HG03565 (cell line): ENCODE data around the gene DTNBP1.

Experiments used
- ATAC-seq: cut with Tn5 transposase; IDR thresholded peaks from one replicate; pipeline ENCODE4 v1.9.1; 2021; ENCODE audit warnings: mild to moderate bottlenecking, moderate library complexity; ENCODE audit not compliant: unreplicated experiment

DTNBP1 gene

GRCh38 chr6:15517600-15517999 is 145.2 kb downstream of the DTNBP1 start:
- no peak for ATAC-seq

DNA sequence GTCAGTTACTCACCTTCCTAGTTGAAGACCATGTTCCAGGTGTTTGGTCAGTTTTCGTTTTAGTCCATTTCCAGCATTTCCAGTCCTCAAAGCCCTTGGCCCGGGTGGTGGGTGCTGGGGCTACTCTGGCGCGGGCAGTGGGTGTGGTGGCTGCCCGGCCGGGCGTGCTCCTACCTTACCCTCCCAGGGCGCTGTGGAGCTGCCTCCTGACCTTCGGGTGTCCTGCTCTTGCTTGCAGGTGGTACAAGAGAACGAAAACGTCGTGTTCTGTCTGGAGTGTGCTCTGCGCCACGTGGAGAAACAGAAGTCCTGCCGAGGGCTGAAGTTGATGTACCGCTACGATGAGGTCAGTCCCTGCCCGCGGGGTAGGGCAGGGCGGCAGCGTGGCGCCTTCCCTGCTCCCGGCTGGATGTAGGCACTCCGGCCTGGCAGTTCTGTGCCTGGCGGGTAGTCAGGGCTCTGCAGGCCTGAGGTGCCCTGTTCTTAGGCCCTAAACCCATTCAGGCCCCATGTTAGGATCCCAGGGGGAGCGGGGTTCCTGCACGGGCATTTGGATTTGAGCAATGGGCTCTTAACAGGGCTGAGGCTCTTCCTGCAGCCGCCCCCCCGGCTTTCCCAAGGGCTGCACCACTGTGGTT is 145.8 kb downstream of the DTNBP1 start:
- ATAC-seq = no peak

DNA sequence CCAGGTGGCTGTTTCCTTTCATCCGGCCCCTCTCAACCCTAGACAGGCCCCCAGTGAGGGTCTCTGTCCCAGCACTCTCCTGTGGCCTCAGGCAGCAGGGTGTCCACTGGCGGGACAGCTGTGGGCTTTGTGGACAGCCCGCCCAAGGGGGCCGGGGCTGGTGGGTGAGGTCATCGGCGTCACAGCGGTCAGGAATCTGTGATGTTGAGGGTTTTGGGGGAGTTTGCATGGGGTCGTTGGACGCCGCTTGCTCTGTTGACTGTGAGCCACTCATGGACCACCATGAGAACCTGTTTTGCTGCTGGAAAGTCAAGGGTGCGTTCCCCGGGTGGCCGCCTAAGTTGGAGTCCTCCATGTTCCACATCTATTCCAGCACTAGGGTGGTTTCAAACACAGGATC is 146.4 kb downstream of the DTNBP1 start:
- no peak for ATAC-seq

GRCh38 chr6:15515660-15516375 is 147.0 kb downstream of the DTNBP1 start:
- no peak for ATAC-seq

GRCh38 chr6:15515226-15515625 is 147.6 kb downstream of the DTNBP1 start:
- ATAC-seq = no peak

DNA sequence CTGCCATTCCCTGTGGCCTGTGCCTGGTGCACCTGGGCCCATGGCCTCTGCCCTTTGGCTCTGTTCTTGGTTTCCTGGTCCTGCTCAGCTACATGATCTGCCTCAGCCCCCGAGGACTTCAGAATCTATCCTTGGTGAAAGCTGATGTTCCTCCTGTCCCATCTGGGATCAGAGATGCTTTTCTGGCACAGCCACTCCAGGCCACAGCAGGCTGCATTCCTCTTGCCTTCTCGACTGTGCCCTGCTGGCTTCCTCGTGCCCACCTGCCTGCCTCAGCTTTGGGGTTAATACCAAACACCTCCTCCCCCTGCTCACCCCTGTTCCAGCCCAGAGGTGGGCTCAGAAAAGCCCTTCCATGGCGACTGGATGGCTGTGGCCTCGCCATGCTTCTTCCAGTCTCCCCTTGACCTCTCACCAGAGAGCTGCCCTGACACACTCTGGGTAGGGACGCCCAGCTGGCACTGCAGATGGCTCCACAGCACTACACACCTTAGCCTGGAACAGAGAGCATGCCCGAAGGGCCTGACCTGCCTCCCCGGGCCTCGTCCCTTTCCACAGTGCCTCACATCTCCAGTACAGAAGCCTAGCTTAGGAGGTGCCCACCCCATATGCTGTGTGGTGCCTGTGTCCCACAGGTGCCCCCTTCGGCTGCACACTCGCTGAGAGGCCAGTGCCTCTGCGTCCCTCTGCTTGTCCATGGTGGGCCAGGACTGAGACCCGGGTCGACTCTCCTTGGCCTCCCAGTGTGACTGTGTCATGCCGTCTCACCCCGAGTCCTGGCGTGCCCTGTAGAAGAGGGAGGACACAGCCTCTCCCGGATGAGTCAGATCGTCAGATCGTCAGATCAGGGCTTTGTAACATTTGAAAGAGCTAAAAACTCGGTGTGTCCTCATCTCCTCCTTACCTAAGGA is 148.8 kb downstream of the DTNBP1 start:
- no peak for ATAC-seq

DNA sequence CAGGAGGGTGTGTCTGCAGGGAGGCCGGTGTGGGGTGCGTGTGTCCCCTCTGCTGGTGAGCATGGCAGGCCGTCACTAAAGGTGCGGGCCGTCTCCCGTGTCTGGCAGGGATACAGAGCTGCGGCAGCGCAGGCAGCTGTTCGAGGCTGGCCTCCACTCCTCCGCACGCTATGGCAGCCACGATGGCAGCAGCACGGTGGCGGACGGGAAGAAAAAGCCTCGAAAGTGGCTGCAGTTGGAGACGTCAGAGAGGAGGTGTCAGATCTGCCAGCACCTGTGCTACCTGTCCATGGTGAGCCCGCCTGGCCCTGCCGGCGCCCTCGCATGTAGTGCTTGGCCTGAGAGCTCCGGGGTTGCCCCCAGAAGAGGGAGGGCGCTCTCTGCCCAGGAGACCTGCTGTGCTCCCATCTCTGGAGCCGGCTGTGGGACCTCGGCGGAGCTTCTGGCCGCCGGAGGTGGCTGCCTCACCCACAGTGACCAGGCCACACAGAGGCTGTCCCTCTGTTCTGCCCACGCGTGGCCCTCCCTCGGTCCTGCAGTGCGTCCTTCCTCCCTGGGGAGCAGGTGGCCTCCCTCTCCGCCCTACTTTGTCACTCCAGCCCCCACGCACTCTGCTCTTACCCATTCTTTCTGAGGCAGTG is 149.6 kb downstream of the DTNBP1 start:
- no peak for ATAC-seq

DNA sequence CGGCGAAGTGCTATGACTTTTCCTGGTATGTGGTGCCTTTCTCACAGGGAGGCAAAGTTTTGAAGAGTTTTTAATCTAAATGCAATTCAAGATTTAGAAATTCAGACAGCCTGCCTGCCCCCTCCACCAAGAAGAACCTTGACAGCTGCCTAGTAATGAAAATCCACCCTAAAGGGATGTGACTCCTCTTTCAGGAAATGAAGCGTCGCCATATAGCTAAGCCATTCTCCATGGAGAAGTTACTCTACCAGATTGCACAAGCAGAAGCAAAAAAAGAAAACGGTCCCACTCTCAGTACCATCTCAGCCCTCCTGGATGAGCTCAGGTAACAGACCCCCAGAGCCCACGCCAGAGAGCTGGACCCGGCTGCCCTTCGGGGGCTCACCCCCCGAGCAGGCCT is 150.1 kb downstream of the DTNBP1 start:
- no peak for ATAC-seq

GRCh38 chr6:15512126-15512525 is 150.7 kb downstream of the DTNBP1 start:
- no peak for ATAC-seq

DNA sequence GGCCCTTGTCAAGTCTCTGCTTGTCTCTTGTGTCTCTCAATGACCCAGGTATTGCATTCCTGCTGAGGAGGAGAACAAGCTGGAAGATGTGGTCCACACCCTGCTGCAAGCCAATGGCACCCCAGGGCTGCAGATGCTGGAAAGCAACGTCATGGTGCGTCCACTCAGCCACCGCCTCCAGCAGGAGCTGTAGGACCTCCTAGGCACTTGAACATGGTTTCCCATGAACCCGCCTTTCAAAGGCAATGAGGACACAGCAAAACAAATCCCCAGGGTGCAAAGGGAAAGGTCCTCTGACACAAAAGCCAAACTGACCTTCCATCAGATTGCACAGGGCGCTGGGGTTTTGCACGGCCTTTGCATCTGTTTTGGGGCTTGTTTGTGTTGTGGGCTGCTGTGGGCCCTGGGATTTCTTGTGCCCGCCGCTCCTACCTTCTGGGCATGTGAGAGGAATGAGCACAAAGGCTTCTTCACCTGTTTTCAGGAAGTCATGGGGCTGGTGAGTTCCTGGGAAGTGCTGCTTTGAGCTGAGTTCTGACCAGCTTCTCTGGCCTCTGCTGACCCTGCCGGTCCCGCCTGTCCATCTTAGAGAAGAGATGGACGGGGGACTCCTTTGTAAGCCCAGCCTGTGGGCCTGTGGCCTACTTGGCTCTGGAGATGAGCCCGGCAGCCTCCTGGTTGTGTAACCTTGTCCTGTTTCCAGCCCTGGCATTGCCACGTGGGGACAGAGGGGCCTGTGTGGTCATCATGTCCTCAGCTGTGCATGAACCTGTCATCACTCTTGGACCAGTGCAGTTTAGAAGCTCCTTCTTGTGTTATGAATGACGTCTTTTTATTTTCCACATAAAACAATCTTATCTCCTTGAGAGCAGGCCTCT is 151.3 kb downstream of the DTNBP1 start:
- ATAC-seq = no peak

- ATAC-seq = no peak
Observed at GRCh38 chr6:15510536-15511247, 152.1 kb downstream of the DTNBP1 start.

DNA sequence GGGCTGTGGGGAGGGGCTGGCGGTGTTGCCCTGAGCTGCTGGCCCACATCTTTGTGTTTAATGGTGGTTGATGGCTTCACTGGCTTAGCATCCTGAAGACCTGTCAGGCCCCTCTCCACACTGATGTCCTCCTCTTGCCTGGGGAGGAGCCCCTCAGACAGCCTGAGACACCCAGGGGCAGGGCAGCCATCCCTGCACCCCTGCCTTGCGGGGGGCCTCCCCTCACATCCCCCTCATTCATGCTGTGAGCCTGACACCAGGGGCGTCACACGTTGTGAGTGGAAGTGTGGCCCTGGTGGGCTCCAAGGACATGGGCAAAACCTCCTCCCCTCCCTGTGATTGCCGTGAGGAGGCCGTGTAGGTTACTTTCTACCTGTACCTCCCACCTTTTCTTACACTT is 152.7 kb downstream of the DTNBP1 start:
- ATAC-seq = no peak

DNA sequence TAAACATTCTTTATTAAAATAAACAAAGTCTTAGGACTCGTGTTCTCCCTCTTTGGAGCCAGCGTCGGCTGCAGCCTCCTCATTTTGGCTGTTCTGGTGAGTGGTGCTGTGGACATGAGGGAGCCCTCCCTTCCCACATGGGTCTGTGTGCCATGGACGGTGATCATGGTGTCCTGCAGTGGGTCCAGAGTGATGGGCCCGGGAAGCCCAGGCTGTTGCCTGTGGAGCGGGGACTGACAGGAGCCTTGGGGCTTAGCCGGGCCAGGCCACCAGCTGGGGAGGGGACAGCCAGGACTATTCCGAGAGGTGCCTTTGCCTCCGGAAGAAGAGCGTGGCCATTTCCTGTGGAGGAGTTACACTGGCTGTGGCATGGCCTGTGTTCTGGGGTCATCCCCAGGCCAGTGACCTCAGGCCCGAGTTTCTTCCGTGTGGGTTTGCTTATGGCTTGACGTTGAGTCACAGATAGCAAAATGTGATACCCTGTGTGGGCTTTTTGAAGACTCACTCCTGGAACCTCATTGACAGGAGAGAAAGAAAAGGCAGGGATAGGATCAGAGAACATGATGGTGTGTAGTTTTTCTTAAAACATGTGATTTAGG is 153.4 kb downstream of the DTNBP1 start:
- ATAC-seq = no peak

- ATAC-seq = no peak
Observed at GRCh38 chr6:15508931-15509330, 153.9 kb downstream of the DTNBP1 start.

GRCh38 chr6:15508441-15508871 is 154.4 kb downstream of the DTNBP1 start:
- no peak for ATAC-seq

GRCh38 chr6:15507746-15508145 is 155.1 kb downstream of the DTNBP1 start:
- no peak for ATAC-seq

DNA sequence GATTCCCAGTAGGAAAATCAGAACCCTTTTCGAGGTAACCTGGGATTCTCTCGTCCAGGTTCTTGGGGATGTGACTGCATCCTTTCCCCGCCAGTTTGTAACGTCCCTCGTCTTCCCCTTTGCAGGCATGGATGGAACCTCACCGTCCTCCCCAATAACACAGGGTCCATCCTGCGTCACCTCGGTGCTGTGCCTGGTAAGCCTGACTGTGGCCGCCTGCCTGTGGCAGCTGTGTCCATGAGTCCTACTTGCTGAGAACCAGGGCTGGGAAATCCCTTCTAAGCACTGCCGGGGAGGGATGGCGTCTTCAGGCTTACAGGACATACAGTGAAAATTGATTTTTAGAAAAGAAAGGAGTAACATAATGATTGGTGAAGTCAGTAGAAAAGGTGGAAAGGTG is 155.6 kb downstream of the DTNBP1 start:
- ATAC-seq = no peak

- ATAC-seq = no peak
Observed at GRCh38 chr6:15506066-15506465, 156.8 kb downstream of the DTNBP1 start.

- ATAC-seq = no peak
Observed at GRCh38 chr6:15505463-15505918, 157.3 kb downstream of the DTNBP1 start.
